B cell (primary cell): ENCODE data around the gene EGFL6. TPM values are rescaled to one million over a fixed set of nuclear protein-coding genes. Genes with fewer than 3 reads are reported as not detected.

Source experiments
- ATAC-seq: fragments of 200-7000 bp; cut with Tn5 transposase; one replicate; pipeline ENCODE4 v1.10.0; 2021; ENCODE audit warnings: low read depth, mild to moderate bottlenecking, moderate number of reproducible peaks, moderate library complexity
- CTCF ChIA-PET: fragments of 350-600 bp; sonication (Branson Sonifier 250); formaldehyde crosslinking; loops from one replicate; lab custom pipeline; 2021; ENCODE audit warnings: antibody characterized with exemption, inconsistent platforms; lab: Charles Lee
- POLR2A ChIA-PET: fragments of 350-600 bp; sonication (Branson Sonifier 250); formaldehyde crosslinking; loops from one replicate; lab custom pipeline; 2021; ENCODE audit warnings: antibody characterized with exemption; lab: Charles Lee
- DNase-seq: peaks from one replicate; pipeline ENCODE4 v3.0.0; 2013
- H2AFZ ChIP-seq: 2 replicates; pipeline ENCODE4 v1.6.1; 2012; ENCODE audit warnings: mild to moderate bottlenecking, low read depth, low read length; ENCODE audit not compliant: insufficient read depth, poor library complexity, severe bottlenecking
- H3K27ac ChIP-seq, 2 donors: 1 replicate in 1 of 2; 2 replicates in 1 of 2; pipeline ENCODE4 v1.5.1; 2012 to 2013; ENCODE audit warnings: low read length in 2 of 2, mild to moderate bottlenecking in 2 of 2, moderate library complexity in 1 of 2
- H3K27me3 ChIP-seq, 4 experiments: fragments of 200-600 bp in 1 of 4; sonication (generic) in 1 of 4; replicated peaks in 1 of 4; 1 replicate in 2 of 4; 2 replicates in 2 of 4; pipeline versions ENCODE4 v1.6.1 to v1.7.0; 2013 to 2016; ENCODE audit warnings: low read length in 3 of 4, mild to moderate bottlenecking in 2 of 4, mixed read lengths in 1 of 4, moderate library complexity in 1 of 4; ENCODE audit not compliant: insufficient read depth in 4 of 4, control insufficient read depth in 3 of 4; ENCODE audit errors: control extremely low read depth in 1 of 4
- H3K36me3 ChIP-seq, 2 experiments: replicated peaks in 1 of 2; 1 replicate in 1 of 2; 2 replicates in 1 of 2; pipeline versions ENCODE4 v1.6.1 to v1.7.1; 2013; ENCODE audit warnings: low read length in 1 of 2; ENCODE audit not compliant: insufficient read depth in 2 of 2, control insufficient read depth in 1 of 2; ENCODE audit errors: control extremely low read depth in 1 of 2, extremely low read depth in 1 of 2
- H3K4me1 ChIP-seq, 2 donors: fragments of 200-600 bp in 1 of 2; sonication (generic) in 1 of 2; 1 replicate in 1 of 2; 2 replicates in 1 of 2; pipeline versions ENCODE4 v1.5.1 to v1.6.1; 2013 to 2017; ENCODE audit warnings: low read length in 2 of 2; ENCODE audit not compliant: control insufficient read depth in 2 of 2, insufficient read depth in 2 of 2
- H3K4me2 ChIP-seq: replicated peaks from 2 replicates; pipeline ENCODE3; 2012; ENCODE audit warnings: mild to moderate bottlenecking, low read depth, low read length; ENCODE audit not compliant: poor library complexity, severe bottlenecking
- H3K4me3 ChIP-seq, 5 experiments: fragments of 200-600 bp in 1 of 5; sonication (generic) in 1 of 5; 1 replicate in 3 of 5; 2 replicates in 2 of 5; pipeline versions ENCODE4 v1.5.1 to v1.7.0; 2011 to 2016; ENCODE audit warnings: low read length in 4 of 5, mild to moderate bottlenecking in 4 of 5, low read depth in 2 of 5, control low read depth in 1 of 5, moderate library complexity in 1 of 5; ENCODE audit not compliant: insufficient read depth in 1 of 5; ENCODE audit errors: control extremely low read depth in 1 of 5, extremely low read depth in 1 of 5
- H3K79me2 ChIP-seq: fragments of 200-600 bp; sonication (generic); one replicate; pipeline ENCODE4 v1.6.0; 2016; ENCODE audit warnings: low read length; ENCODE audit not compliant: control insufficient read depth, insufficient read depth
- H3K9ac ChIP-seq: fragments of 200-600 bp; sonication (generic); 2 replicates; pipeline ENCODE4 v1.6.1; 2017; ENCODE audit warnings: mild to moderate bottlenecking, low read length, moderate library complexity
- H3K9me3 ChIP-seq, 3 donors: one replicate each; pipeline versions ENCODE4 v1.6.1 to v1.7.1; 2013; ENCODE audit warnings: low read length in 2 of 3; ENCODE audit not compliant: control insufficient read depth in 2 of 3, insufficient read depth in 1 of 3; ENCODE audit errors: control extremely low read depth in 1 of 3
- H4K20me1 ChIP-seq: 2 replicates; pipeline ENCODE4 v1.6.0; 2012; ENCODE audit warnings: mild to moderate bottlenecking, low read length; ENCODE audit not compliant: insufficient read depth, control insufficient read depth, poor library complexity, severe bottlenecking
- H3K27ac Mint-ChIP-seq: one replicate; pipeline ENCODE4 v1.8.0; 2021; ENCODE audit warnings: mixed read lengths
- H3K27me3 Mint-ChIP-seq: one replicate; pipeline ENCODE4 v1.8.0; 2021; ENCODE audit warnings: mixed read lengths
- H3K4me1 Mint-ChIP-seq: one replicate; pipeline ENCODE4 v1.8.0; 2021; ENCODE audit warnings: mixed read lengths
- H3K4me3 Mint-ChIP-seq: one replicate; pipeline ENCODE4 v1.8.0; 2021; ENCODE audit warnings: mixed read lengths
- H3K9me3 Mint-ChIP-seq: one replicate; pipeline ENCODE4 v1.8.0; 2022; ENCODE audit warnings: mixed read lengths; ENCODE audit not compliant: insufficient read depth
- CTCF ChIP-seq: fragments of 200-600 bp; IDR thresholded peaks from one replicate; pipeline ENCODE4 v1.8.0; 2022; ENCODE audit warnings: antibody characterized with exemption, mild to moderate bottlenecking
- EZH2 ChIP-seq: IDR thresholded peaks from 2 replicates; pipeline ENCODE4 v1.6.1; 2012; ENCODE audit warnings: borderline replicate concordance, low read depth, mild to moderate bottlenecking, moderate library complexity, low read length; ENCODE audit not compliant: insufficient read depth, poor library complexity, severe bottlenecking
- WGBS: methylation state at CpG from one replicate; pipeline ENCODE4 v1.1.5; 2013; ENCODE audit warnings: missing lambda C conversion rate; ENCODE audit not compliant: insufficient coverage; 5-methylcytosine and 5-hydroxymethylcytosine counted together
- intact Hi-C: fragments of 100-400 bp; cut with micrococcal nuclease; formaldehyde crosslinking; loops from one replicate; pipeline ENCODE4 v1.10.0; 2022
- polyA plus RNA-seq: library from polyadenylated mRNA; depleted of rRNA; stranded (reverse); fragments of >200 nt; gene quantifications from 2 replicates; pipeline ENCODE4 v1.2.3, GENCODE V29; 2012
- total RNA-seq, 2 donors: library from RNA; stranded (reverse); fragments of 120-200 nt in 1 of 2; gene quantifications; 1 replicate in 1 of 2; 2 replicates in 1 of 2; pipeline versions ENCODE4 v1.2.3 to v1.2.4, GENCODE V29; 2013 to 2022

EGFL6 gene
- total and polyA plus RNA-seq, 2 donors (not counting 1 experiment from before 2014, with no cell fraction given) = not detected

GRCh38 chrX:13597874-13598273, 28.5 kb downstream of the EGFL6 start:
- H3K4me3 ChIP-seq = no peak overlapping the region
- no peaks in the 10 kb centered on the region for H4K20me1 ChIP-seq
- POLR2A ChIA-PET = no interaction called here
- WGBS = no CpG with 5 or more reads among the region's 4 CpGs
- no peaks in the 10 kb centered on the region for H3K4me1 Mint-ChIP-seq
- no peaks in the 10 kb centered on the region for H3K4me1 ChIP-seq
- no peak for TF ChIP-seq CTCF
- no peak for TF ChIP-seq EZH2
- ATAC-seq = no peak
- H3K9me3 ChIP-seq = no peaks in the 10 kb centered on the region
- no peak overlapping the region for H3K27ac Mint-ChIP-seq
- peaks cover 13% of the 10 kb centered on the region for H3K27me3 Mint-ChIP-seq
- CTCF ChIA-PET = no interaction called here
- peaks cover 0 to 4% (median 2%) of the 10 kb centered on the region in 4 experiments for H3K27me3 ChIP-seq
- intact Hi-C loops = no loop called here
- no peak overlapping the region for H3K4me3 Mint-ChIP-seq
- no peak overlapping the region for H3K4me2 ChIP-seq
- H3K9me3 Mint-ChIP-seq = no peaks in the 10 kb centered on the region
- H3K27ac ChIP-seq = no peak overlapping the region
- no peak overlapping the region for H2AFZ ChIP-seq
- H3K79me2 ChIP-seq = no peaks in the 10 kb centered on the region
- DNase-seq = no peak
- H3K9ac ChIP-seq = no peak overlapping the region
- no peaks in the 10 kb centered on the region for H3K36me3 ChIP-seq

DNA sequence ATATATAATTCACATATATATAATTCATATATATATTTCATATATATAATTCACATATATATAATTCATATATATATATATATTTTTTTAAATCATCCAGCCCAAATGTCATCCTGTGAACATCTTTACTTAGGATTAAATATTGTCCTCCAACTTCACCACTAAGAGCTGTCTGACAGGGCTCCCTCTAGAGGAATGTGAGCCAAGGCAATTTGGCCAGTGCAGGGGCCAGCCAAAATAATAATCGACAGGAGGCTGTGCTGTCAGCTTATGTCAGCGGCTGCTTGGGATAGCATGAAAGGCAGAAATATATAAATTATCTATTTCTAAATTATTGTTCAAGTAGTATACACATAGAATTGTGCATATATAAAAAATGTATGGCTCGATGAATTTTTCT, 29.5 kb downstream of the EGFL6 start:
- H3K4me1 Mint-ChIP-seq = no peaks in the 10 kb centered on the region
- intact Hi-C loops = no loop called here
- WGBS = no CpG with 5 or more reads among the region's 3 CpGs

More for the DNA sequence above, 29.5 kb downstream of the EGFL6 start:
- Mint-ChIP-seq H3K4me3 (no peak overlapping the region), H3K27ac (no peak overlapping the region), H3K9me3 (no peaks in the 10 kb centered on the region), H3K27me3 (peaks cover 5% of the 10 kb centered on the region)
- Histone ChIP-seq H3K27ac (no peak overlapping the region), H2AFZ (no peak overlapping the region), H3K4me1 (no peaks in the 10 kb centered on the region), H4K20me1 (no peaks in the 10 kb centered on the region), H3K9ac (no peak overlapping the region), H3K27me3 (peaks cover 0 to 6% (median 2%) of the 10 kb centered on the region in 4 experiments), H3K79me2 (no peaks in the 10 kb centered on the region), H3K4me3 (no peak overlapping the region), H3K4me2 (no peak overlapping the region), H3K9me3 (no peaks in the 10 kb centered on the region), H3K36me3 (no peaks in the 10 kb centered on the region)
- POLR2A ChIA-PET = no interaction called here
- CTCF ChIA-PET = no interaction called here
- TF ChIP-seq CTCF (no peak), EZH2 (no peak)
- no peak for DNase-seq
- no peak for ATAC-seq
